Choroid plexus epithelial cell (primary cell): ENCODE results near the gene SLC46A1.

Experiments used
- DNase-seq: peaks from one replicate; pipeline ENCODE4 v3.0.0-alpha.2; 2010; ENCODE audit warnings: low read depth
- H3K4me3 ChIP-seq: 2 replicates; pipeline ENCODE4 v1.5.1; 2011; ENCODE audit warnings: low read depth, mild to moderate bottlenecking, control low read depth, low read length, moderate library complexity
- TF ChIP-seq, protein P1 (sequence below): conservative IDR thresholded peaks from 2 replicates; pipeline ENCODE4 v1.5.1; 2011; ENCODE audit warnings: low read depth, mild to moderate bottlenecking, control low read depth, inconsistent platforms, low read length, moderate library complexity

The SLC46A1 gene

DNA sequence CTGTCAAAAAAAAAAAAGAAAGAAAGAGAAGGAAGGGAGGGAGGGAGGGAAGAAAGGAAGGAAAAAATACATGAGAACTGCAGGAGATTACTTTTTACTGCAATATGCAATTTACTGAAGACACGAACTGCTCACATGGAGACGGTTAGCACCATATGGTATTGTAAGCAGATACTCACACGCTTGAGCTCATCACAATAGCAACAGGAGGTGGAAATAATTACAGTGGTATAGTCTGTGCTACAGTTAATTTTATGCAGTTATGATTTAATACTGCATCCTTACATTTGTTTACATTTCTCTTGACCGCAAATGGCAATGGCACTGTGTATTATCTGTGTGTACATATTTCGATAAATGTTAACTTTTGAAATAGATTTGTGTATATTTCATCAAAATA is 21.4 kb upstream of the SLC46A1 start:
- TF ChIP-seq, protein P1, sequence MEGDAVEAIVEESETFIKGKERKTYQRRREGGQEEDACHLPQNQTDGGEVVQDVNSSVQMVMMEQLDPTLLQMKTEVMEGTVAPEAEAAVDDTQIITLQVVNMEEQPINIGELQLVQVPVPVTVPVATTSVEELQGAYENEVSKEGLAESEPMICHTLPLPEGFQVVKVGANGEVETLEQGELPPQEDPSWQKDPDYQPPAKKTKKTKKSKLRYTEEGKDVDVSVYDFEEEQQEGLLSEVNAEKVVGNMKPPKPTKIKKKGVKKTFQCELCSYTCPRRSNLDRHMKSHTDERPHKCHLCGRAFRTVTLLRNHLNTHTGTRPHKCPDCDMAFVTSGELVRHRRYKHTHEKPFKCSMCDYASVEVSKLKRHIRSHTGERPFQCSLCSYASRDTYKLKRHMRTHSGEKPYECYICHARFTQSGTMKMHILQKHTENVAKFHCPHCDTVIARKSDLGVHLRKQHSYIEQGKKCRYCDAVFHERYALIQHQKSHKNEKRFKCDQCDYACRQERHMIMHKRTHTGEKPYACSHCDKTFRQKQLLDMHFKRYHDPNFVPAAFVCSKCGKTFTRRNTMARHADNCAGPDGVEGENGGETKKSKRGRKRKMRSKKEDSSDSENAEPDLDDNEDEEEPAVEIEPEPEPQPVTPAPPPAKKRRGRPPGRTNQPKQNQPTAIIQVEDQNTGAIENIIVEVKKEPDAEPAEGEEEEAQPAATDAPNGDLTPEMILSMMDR, result no peak

DNA sequence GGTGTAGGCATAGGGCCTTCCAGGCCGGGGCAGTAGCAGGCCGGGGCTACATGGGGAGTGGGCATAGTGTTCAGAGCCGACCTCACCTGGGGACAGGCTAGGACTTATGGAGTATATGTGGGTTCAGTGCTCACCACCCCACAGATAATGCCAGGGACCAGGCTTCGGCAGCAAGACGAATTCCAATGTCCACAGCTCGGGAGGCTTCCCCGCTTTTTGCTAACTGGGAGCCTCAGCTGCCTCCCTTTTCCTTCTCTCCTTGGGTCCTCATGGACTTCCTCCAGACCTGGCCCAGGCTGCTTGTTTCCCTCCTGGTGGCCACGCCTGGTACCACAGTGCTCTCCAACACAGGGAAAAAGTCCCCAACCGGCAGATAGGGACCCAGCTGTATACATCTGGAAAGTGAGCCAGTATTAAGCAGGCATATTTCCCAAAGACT is 20.1 kb upstream of the SLC46A1 start:
- TF ChIP-seq, protein P1, result peak; percentile 50

More for the DNA sequence above, 21.4 kb upstream of the SLC46A1 start:
- H3K4me3 ChIP-seq, result no peak overlapping the region
- no peak for DNase-seq

DNA sequence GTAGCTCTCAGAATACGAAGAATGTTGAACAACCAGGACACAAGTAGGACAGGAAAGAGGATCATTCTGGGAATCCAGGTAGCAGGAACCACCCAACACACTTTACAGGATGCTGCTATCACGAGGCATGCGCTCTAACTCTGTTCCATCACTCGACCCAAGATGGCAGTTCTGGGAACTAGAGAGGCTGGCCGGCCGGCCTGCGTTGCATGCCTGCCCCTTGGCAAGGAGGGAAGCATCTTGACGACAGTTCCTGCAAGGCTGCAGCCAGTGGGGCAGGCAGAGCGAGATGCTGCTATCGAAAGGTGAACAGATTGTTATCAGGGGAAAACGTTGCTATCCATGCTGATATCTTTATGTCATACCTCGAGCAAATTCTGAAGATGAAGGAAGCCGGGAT is 19.2 kb upstream of the SLC46A1 start:
- TF ChIP-seq, protein P1, result no peak
- no peak for DNase-seq

More for the DNA sequence above, 20.1 kb upstream of the SLC46A1 start:
- peak; percentile 15 for DNase-seq
- no peak overlapping the region for H3K4me3 ChIP-seq

DNA sequence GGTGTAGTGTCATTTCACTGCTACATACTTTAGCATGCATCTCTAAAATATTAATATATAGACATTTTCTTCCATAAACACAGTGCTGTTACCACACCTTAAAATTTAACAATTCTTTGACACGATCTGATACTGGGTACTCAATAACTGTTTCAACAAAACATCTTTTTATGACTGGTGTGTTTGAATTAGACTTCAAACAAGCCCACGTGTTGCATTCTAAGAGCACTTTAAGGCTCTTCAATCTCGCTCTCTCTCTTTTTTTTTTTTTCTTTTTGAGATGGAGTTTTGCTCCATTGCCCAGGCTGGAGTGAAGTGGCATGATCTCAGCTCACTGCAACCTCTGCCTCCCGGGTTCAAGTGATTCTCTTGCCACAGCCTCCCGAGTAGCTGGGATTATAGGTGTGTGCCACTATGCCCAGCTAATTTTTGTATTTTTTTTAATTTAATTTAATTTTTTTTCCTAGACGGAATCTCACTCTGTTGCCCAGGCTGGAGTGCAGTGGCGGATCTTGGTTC is 15.8 kb upstream of the SLC46A1 start:
- no peak overlapping the region for H3K4me3 ChIP-seq
- TF ChIP-seq, protein P1, result no peak
- DNase-seq, result no peak

More for the DNA sequence above, 19.2 kb upstream of the SLC46A1 start:
- no peak overlapping the region for H3K4me3 ChIP-seq

DNA sequence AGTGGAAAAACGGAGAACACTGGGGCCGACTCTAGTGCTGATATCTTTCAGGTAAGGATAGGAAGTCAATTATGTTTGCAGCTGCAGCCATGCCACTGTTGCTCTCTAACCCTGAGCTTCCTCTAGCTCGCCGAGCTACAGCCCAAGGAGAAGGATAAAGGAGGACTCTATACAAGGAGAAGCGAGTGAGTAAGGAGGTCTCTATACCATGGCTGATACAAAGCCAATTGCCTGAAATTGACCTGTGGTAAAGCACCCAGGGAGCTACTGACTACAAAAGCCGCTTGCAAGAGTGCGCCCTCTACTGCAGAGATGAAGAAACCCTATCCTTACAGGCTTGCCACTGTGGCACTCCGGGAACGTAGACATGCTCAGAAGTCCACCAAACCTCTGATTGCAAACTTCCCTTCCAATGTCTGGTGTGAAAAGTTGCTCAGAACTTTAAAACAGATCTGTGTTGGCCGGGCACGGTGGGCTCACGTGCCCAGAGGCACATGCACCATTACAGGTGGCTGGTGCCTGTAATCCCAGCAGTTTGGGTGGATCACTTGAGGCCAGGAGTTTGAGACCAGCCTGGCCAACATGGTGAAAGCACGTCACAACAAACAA is 10.8 kb upstream of the SLC46A1 start:
- TF ChIP-seq, protein P1, result peak; percentile 90
- no peak overlapping the region for H3K4me3 ChIP-seq
- peak; percentile 83 for DNase-seq

DNA sequence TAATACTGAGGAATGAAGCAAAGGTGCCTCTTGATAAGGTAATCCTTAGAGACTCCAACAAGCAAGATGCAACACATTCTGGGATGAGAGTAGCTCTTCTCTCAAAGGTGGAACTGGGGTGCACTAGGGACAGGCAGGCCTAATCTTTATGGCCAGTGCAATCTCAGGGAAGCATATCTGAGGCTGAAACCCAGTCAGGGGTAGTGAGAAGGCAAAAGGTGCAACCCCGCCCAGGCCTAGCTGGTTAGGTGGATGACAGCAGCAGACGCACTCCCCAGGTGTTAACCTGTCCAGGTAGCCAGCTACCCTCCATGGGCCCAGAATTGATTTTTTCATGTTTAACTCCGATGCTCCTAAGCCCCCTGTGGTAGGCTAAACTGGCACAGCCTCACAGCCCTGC is 9.9 kb upstream of the SLC46A1 start:
- DNase-seq, result no peak
- TF ChIP-seq, protein P1, result no peak
- no peak overlapping the region for H3K4me3 ChIP-seq

DNA sequence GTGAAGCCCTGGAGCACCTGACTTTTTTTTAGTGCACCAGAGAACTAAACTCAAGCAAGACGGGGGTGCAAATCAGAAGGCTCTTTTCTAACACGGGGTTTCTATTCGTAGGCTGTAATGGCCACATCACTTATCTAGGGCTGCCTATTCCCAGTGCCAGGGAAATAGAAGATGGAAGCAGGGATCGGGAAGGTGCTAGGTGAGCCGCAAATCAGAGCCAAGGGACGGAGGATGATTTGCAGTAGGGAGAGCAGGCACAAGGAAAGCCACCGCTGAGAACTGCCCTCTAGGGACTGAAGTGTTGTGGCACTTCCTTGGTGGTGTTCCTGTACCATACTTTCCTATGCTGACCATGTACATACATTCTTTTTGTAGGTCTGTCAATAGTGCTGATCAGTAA is 7.8 kb upstream of the SLC46A1 start:
- H3K4me3 ChIP-seq, result no peak overlapping the region
- TF ChIP-seq, protein P1, result no peak
- no peak for DNase-seq
